Stimulated activated CD4-positive, alpha-beta T cell treated with anti-CD3 and anti-CD28 coated beads, TNF-alpha, amount 100 ng/mL, for 48 hours (primary cell): ENCODE data around the gene CHMP4B.
A peak's percentile ranks its signal among the peaks of the same experiment; 100 is the strongest.
"Not testable (repeated sequence)": the region's sequence is repeated elsewhere in the genome, so short reads cannot be mapped to it uniquely, and the experiment has no call there.

Experiments used
- DNase-seq, 3 donors: peaks; one replicate each; pipeline ENCODE4 v3.0.0-alpha.2; 2020; ENCODE audit warnings: low read depth in 3 of 3

The CHMP4B gene

GRCh38 chr20:33789858-33790182 is 21.3 kb upstream of the CHMP4B start:
- no peak for DNase-seq

DNA sequence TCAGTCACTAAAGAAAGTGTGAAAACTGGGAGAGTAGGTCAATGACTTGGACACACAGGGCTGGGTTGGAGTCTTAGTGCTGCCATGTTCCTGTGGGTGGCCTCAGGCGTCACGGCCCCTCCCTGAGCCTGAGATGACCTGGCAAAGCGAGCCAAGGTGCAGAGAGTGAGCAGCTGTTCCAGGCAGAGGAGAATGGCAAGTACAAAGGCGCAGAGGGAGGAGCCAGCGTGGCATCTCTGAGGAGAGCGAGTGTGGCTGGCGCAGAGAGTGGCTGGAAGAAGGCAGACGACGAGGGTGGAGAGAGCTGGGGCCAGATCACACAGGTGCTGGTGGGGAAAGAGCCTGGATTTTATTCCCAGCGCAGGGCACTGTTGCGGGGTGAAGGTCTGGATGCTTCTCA is 20.6 kb upstream of the CHMP4B start:
- DNase-seq = no peak

DNA sequence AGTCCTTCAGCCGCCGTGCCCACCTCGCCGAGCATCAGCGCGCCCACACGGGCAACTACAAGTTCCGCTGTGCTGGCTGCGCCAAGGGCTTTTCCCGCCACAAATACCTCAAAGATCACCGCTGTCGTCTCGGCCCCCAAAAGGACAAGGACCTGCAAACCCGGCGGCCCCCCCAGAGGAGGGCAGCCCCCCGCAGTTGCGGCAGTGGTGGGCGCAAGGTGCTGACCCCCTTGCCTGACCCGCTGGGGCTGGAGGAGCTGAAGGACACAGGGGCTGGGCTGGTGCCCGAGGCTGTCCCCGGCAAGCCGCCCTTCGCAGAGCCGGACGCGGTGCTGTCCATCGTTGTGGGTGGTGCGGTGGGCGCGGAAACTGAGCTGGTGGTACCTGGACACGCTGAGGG is 20.1 kb upstream of the CHMP4B start:
- DNase-seq = no peak

DNA sequence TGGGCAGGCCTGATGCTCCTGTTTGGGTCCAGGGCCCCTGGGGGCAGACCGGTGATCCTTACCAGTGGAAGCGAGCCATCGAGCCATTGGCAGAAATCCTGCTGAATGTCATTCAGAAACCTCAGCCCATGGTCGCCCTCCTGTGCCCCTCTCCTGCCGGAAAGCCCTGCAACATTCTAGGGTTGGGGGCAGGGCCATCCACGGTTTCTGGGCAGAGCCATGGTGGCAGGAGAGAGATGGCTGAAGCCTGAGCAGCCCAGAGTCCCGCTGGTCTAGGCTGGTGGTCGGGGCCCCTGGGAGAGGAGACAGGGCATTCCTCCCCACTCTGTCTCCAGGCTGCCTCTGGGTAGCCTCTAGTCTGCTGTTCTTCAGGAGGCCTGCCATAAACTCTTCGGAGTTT is 19.6 kb upstream of the CHMP4B start:
- DNase-seq = no peak

- DNase-seq = peak in 2 of 3 donors; percentile 21 to 31
These were observed 19.1 kb upstream of the CHMP4B start for GRCh38 chr20:33791959-33792597.

DNA sequence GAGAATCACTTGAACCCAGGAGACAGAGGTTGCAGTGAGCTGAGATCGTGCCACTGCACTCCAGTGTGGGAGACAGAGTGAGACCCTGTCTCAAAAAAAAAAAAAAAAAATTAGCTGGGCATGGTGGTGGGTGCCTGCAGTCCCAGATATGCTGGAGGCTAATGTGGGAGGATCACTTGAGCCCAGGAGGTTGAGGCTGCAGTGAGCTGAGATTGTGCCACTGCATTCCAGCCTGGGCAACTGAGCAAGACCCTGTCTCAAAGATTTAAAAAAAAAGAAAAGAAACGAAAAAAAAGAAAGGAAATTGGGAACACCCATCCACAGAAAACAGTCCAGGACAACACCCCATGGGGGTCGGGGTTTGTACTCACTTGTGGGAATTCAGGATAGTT is 18.6 kb upstream of the CHMP4B start:
- DNase-seq = not testable (repeated sequence)

GRCh38 chr20:33793011-33793931 is 17.9 kb upstream of the CHMP4B start:
- DNase-seq = no peak

DNA sequence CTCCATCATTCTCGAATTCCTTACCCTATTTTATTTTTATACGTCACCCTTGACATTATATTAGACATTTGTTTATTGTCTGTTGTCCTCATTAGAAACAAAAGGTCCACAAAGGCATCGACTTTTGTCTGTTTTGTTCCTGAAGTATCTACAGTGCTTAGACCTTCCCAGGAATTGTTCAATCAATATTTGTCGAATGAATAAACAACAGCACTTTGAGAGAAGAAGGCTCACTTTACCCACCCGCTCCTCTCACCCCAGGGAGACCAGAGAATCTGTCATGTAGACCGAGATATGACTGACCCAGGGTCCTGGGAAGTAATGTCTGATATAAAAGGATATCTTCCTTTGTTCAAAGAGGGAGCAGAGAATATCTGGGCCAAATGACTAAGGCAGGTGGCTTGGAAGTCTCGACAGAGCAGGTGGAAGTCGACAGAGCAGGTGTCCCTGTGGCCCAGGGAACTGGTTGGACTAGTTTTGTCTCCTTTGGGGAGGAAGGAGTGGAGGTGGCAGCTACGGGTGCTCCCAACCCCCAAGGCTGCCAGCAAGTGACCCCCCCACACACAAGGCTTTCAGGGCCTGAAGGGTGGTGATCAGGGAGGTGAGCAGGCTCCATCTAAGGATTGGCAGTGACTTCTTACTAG is 14.8 kb upstream of the CHMP4B start:
- DNase-seq = no peak

GRCh38 chr20:33796907-33797544 is 14.1 kb upstream of the CHMP4B start:
- DNase-seq = no peak

DNA sequence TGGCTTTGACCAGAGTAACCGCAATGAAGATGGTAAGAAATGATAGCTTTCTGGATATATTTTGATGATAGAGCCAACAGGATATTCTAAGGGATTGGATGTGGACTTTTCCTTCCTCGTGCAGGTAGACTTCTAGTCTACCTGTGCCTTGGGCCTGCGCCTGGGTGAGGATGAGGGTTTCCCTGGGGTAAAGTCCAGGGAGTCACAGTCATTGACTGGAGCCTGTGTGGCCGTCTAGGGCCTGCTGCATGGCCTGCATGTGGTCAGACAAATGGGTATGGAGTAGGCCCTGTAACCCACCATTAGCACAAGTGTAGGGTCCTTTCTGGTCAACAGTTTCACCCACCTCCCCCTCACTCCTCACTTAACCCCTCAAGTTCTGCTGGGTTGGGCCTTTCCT is 12.7 kb upstream of the CHMP4B start:
- DNase-seq = no peak

GRCh38 chr20:33803921-33804337 is 7.2 kb upstream of the CHMP4B start:
- DNase-seq = no peak

DNA sequence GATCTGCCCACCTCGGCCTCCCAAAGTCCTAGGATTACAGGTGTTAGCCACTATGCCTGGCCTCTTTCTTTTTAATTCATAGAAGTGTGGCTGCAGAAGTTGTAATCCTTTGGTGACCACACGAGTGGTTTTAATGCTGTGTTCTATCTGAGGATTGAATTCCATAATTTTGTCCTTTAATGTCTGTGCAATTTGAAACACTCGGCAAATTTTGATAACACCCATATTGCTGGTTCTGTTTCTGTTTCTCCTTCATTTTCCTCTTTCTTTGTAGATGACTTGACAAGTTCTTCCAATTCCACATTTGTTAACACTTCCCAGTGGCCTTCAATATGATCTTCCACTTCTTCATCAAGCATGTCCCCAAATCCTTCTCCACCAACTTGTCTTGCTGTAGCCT is 2.8 kb upstream of the CHMP4B start:
- no peak for DNase-seq

DNA sequence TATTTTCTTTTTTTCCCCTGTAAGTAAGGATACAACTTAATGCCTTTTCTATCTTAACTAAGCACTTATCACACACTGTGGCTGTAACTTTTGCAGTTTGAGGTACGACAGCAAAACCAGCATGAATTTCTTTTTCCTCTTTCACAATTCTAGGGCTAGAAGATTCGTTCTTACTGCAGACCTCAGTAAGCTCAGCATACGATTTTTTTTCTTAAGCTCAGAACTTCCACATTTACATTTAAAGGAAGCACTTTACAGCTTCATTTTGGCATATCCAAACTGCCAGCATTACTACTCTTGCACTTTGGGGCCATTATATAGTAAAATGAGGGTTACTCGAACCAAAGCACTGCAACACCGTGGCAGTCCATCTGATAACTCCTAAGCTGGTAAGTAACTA is 889 bp upstream of the CHMP4B start:
- no peak for DNase-seq

DNA sequence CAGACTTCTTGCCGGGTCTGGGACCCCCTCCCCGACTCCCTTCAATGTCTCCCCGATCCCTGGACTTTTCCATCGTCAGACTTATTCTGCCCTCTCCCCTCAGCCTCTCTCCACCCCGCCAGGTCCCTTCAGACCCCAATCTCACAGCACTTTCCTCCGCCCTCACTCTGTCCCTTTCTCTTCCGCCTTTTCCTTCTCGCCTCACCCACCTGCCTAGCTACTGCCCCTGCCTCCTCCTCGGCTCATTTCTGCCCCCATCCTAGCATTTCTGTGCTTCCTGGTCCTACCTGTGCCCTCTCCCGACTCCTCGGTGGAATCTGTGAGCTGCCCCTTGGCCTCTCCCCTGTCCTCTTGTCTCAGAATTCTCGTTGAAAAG is 616 bp downstream of the CHMP4B start:
- DNase-seq = peak in 1 of 3 donors; percentile 9

DNA sequence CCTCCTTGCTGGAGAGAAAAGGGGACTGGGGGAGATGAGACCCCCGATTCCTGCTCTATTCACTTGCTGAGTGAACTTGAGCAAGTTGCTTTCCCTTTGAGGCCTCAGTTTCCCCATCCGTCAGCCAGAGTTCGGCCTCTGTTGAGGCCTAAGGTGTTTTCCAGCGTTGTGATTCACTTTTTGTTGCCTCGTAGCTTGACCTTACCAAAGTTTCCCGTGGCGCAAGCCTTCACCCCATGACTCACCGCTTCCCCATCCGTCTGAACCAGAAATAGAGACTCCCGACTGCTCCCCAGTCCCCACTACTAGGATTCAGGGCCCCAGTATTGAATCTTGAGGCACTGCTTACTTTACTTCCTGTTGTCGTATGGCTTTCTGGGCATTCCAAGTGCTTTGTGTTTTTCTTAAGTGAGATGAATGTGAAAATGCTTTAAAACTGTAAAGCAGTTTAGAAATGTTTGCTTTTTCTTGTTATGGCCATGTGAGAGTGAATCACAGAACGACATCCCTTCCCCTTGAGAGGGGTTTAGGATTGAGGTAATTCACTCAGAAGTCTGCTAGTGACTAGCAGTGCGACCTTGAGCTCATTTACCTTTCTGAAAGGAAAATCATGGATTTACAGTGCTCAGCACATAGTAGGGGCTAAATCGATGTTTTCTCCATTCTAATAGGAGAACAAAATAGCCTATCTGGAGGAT is 1.2 kb downstream of the CHMP4B start:
- DNase-seq = peak in 2 of 3 donors; percentile 21 to 24

GRCh38 chr20:33812908-33813462 is 1.8 kb downstream of the CHMP4B start:
- no peak for DNase-seq

GRCh38 chr20:33814238-33814712 is 3.1 kb downstream of the CHMP4B start:
- peak in 1 of 3 donors; percentile 2 for DNase-seq

DNA sequence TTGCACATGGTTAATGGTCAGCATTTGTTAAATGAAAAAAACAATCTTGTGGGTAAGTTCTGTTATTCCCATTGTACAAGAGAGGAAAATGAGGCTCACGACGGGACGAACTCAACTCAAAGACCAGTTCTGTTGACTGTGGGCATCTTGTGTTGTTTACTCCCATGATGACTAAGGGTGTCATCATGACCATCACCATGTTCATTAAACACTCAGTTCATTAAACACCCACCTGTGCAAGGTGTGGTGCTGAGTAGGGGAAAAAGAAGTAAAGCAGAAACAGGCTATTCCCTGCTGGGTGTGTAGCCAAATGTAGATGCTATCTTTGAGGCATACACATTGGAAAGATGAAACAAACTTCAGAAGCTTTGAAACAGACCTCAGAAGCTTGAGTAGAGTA is 4.5 kb downstream of the CHMP4B start:
- DNase-seq = no peak

DNA sequence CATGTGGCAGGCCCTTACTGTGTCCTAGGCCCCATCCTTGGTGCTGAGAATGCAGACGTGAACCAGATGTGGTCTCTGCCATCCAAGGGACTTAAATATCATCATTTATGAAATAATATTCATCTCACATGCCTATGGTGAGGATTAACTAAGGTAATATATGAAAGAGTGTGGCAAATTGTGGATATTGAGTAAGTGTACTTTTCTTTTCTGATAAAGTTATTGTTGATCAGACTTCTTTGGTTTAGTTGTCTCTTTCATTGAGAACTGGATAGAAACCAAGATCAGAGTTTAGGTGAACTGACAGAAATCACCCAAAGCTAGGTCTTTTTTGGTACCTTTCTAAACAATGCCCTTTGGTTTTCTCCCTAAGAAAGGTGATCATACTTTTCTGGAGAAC is 5.0 kb downstream of the CHMP4B start:
- DNase-seq = no peak

DNA sequence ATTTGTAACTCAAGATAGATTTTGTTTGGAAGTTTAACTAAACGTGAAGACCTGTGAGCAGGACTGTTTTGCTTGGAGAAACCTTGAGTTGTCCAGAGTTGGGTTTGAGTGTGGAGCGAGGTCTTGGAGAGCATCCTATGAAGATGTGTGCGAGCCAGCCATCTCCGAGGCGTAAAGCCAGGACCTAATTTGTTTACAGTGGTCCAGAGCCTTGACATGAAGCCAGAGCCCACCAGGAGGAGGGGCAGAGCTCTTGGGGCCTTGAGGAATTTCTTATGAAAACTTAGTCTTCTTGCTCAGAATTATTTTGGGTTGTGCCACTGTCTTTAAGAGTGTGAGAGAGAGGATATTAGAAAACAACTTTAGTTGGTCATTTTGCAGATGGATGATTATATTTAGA is 6.3 kb downstream of the CHMP4B start:
- no peak for DNase-seq

DNA sequence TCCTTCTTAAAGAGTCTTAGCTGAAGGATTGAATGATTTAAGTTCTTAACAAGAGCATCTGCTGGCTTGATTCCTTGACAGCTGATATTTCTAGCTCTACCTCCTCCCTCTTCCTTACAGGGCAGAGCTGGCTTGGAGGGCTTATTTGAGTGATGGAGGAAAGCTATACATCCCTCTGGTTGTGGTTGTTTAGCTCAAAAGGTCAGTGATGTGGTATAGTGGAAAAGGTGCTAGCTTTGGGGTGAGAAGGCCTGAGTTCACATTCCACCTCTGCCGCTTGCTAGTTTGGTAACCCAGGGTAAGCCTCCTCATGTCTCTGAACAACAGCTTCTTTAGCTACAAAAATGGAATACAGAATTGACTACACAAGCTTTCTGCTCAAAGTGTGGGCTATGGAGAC is 8.3 kb downstream of the CHMP4B start:
- no peak for DNase-seq
